Activated T-cell treated with anti-CD3 and anti-CD28 coated beads for 48 hours (primary cell): Measurements from ENCODE around the gene GNRHR.
"Not testable (repeated sequence)": the region's sequence is repeated elsewhere in the genome, so short reads cannot be mapped to it uniquely, and the experiment has no call there.

Source experiments
- DNase-seq: peaks from one replicate; pipeline ENCODE4 v3.0.0-alpha.2; 2020; ENCODE audit warnings: low read depth

Gene GNRHR, protein sequence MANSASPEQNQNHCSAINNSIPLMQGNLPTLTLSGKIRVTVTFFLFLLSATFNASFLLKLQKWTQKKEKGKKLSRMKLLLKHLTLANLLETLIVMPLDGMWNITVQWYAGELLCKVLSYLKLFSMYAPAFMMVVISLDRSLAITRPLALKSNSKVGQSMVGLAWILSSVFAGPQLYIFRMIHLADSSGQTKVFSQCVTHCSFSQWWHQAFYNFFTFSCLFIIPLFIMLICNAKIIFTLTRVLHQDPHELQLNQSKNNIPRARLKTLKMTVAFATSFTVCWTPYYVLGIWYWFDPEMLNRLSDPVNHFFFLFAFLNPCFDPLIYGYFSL

DNA sequence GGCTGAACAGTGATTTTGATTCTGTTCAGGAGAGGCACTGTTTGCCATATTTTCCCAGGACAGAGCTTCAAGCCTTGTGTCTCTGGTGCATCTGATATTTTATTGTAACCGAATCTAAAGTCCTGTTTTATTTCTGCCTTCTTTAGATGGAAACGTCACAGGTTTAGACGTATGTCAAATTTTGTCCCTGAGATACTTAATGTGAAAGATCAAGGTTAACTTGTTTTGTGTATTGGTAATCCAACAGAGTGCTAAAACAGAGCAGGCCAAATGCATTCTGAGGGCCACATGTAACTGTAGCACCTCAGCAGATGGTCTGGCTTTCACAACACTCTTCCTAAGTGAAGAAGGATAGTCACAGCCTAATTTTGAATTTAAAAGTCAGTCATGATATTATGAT lies at the start of gene GNRHR:
GNRHR (minus strand) TSS at position 101 of the 400 bp plus-strand sequence; CDS start at position 48, 53 bp downstream.
- DNase-seq = no peak

DNA sequence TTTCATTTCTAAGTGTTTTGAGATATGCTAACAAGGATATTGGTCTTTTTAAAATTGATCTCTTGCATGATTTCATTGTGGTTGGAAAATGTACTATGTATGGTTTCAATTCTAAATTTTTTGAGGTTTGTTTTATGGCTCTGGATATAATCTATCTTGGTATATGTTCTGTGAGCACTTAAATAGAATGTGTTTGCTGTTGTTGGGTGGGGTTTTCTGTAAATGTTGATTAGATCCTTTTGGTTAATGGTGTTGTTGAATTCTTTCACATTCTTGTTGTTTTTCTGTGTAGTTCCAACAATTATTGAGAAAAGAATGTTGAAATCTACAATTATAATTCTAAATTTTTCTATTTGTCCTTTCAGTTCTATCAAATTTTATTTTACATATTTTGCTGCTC lies 42.6 kb upstream of the GNRHR start:
- DNase-seq = no peak

DNA sequence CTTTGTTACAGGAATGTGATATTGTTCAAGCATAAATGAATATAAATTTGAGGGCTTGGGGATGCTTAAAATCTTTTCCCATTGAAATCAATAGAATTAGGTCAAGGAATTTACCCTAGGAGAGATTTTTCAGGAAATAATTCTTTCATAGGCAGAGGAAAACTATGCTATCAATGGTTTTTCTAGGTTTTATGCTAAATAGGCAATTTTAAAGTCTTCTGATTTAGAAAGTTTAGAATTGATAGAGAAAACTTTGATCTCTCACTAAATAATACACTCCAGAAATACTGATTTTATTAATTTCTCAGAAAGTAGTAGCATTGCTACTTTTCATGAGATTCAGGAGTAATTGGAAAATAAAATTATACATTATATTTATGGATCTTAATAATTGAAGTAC lies 36.5 kb upstream of the GNRHR start:
- no peak for DNase-seq

DNA sequence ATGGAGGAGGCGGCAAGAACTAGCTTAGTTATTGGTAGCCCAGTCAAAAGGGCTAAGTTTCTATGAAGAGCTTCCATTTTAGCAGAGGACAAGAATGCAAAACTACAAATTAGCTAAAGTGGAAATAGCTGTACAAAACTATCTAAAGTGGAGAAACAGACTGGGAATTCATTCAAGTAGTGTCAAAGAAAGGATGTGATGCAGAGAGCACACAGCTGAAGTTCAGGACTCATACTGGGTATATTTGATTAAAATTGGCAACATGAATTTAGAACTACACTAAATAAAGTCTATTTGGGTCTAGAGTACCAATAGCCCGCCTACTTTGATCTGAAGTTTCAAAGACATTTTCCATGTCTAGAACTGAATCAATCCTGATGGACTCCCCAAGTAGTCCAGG lies 33.1 kb upstream of the GNRHR start:
- DNase-seq = no peak

DNA sequence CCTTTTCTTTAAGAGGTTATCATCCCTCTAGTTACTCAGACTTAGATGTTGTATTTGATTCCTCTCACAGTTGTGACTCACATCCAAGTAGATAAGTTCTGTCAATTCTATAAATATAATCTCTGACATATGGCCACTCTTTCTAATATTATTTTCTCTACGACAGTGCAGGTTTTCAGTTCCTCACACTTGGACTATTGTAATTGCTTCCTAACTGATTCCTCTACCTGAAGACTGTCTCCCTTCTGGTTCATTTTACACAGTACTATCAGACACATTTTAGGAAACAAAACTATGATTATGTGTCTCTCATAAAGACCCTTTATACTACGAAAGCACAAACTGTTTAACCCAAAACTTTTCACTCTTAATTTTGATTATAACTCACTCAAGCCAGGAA lies 31.3 kb upstream of the GNRHR start:
- no peak for DNase-seq

DNA sequence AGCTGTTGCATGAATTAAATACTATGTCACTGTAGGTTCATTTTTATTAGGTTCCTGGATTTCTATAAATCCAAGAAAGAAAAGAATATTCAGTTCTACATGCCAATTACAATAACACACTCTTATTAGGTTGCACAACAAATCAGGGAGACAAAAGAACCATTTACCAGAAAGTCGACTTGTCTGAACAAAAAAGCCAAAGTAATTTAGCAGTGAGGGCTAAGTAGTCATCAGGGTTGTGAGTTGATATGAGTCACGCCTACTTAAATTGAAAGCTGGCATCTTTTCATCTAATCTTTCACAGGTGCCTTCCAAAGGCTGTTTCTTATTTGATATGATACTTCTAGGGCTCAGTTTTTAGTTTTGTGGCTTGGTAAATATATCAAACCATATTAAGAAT lies 25.4 kb upstream of the GNRHR start:
- DNase-seq = no peak

DNA sequence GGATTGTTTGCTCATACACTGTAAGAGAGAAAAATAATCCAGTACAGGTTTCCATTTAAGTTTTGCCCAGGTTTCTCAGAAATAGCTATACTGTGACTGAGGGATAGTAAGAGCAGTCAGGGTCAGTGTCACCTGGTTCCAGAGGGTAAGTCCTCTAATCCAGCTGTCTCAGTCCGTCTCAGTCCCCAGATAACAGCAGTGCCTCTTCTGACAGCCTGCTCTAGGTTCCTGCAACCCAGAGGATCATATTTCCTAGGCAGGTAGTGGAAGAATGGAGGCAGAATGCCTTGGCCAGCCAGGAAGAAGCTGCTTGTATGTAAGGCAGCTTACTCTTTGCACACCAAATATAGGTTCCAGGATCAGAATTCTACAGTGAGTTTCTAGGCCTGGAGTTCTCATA lies 22.6 kb upstream of the GNRHR start:
- no peak for DNase-seq

DNA sequence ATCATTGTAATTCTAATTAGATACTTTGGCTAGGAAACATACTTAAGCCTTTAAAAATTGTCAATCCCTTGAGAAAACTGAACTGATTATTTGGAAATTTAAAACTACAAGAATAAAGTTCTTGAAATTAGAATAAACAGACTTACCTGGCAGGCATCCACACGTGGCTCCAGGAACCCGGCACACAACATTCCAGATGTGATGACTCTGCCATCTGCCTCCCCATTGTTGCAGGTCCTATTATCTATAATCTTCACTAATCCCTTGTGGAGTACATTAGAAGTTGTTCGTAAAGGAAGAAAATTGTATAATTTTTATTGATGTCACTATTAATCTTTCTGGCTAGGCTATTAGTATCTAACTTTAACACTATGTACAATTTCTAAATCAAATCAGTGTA lies 16.2 kb upstream of the GNRHR start:
- DNase-seq = no peak

DNA sequence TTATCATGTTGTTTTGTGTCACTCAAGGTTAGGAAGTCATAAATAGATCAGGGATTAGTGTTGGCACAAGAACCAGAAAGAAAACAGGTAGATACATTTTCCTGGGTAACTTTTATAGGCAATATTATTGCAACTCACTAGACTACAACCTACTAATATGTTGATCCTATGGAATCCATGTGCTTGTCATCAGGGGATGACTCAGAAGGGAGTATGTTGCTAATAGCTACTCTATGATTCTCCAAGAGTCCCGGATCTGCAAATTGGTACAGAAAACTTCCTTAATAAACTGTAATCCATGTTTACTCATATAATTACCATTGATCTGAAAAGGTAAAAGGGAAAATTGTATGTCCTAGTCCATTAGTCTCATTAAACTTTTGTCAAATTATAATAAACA lies 11.7 kb upstream of the GNRHR start:
- no peak for DNase-seq

DNA sequence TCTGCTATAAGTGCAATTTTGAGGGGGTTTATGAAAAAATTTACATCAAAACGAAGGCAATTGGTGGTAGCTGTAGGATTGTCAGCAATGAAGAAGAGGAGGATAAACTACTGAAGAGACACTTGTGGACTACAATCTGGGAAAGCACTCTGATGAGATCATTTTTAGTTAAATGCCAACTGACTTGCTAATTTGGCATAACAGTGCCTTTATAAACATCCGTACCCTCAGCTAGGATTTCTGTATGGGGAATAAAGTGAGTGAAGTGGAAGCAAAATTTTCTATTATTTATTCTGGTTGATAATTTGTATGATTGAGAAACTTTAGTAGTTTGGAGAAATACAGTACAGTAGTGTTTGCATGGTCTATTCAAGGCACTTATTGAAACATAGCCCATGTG lies 11.2 kb upstream of the GNRHR start:
- DNase-seq = no peak

DNA sequence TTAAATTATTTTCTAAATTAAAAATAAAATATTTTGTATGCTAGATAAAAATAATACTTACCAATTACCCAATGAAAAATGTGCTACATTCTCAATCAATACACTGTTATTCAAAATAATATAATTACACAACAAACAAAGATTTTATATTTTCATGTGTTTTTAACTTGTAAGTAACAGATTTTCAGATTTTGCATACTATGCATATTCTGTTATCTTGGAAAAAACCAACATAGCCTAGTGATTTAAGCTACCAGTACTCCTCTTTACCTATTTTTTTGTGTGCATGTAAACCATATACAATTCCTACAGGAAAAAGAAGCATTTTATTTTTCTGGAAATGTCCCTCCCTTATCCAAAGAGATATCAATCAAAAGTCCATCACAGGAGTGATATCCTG lies 10.0 kb upstream of the GNRHR start:
- no peak for DNase-seq

DNA sequence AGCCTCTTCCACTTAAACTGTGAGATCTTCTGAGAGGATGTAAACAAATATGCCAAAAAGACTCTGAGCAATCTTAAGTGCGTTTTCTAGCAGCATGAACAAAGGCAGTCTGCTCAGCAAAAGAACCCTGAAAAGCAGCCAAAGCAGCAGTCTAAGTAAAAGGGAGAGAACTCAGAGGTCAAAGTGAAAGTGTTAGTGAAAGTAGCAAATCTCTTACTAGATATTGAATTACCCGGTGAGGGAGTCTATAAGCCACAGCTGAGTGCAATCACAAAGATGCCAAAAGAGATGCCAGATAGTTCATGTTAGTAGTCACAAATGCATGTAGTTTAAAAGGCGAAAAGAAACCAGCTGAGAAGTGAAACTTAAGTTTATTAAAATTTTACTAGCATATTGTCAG lies 7.9 kb upstream of the GNRHR start:
- no peak for DNase-seq

DNA sequence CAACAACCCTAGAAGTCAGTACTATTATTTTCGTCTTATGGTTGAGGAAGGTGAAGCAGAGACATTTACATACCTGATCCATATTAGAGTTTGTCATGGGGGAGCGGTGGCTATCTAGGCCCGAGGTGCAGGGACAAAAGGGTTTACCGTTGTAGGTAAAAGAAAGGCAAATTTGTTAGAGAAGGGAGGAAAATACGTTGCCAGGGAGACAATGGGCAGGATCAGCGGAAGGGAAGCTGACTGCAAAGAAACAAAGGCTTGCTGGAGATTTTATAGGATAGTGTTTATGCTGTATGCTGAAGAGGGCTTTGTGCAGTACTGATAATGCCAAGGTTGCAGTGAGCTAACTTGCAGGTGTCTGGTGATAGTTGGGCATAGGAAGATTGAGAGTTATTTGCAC lies 2.8 kb upstream of the GNRHR start:
- DNase-seq = not testable (repeated sequence)

DNA sequence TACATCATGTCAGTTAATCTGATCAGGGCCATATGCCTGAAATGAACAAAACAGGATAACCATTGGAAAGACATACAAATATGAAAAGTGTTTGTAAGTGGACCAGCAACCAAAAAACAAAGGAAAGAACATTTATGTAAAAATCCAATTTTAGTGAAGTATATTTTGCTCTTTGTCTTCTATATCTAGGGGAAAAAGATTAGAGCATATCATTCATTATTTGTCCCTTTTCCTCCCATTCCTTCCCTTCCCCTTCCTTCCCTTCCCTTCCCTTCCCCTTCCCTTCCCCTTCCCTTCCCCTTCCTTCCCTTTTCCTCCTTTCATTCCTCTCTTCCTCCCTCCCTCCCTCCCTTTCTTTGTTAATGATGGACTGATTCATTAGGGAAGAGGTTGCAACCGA lies 1.8 kb upstream of the GNRHR start:
- no peak for DNase-seq

DNA sequence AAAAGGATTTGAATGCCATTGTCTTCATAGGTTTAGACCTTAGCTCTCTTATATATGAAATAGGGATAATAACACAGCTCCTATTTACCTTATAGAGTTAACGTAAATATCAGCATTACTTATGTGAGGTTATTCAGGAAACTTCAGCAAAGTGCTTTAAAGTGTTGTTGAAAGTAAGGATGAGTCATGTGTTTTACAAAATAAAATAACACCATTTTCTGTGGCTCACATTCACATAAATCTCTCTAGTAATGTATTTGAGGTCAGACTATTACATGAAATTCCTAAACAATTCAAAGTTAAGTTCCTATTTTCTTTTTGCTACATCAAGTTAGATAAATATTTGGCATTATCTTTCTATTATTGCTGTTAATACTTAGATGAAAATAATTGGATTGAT lies 2.9 kb downstream of the GNRHR start:
- DNase-seq = no peak

DNA sequence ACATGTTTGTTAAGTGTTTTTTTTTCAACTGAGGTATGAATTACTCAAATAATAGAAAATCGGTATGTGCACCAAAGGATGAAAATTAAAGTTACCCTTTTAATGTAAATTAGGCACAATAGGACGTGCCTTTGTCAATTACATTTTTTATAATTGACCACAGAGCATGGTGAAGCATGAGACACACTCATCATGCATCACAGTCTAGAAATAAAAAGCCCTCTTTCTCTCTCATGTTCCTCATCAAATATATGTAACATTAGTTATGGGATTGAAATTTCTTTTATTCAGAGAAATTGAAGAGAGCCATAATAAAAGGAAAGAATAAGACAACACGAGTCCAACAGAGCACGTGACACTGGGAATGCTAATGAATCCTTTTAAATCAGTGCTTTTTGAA lies 3.5 kb downstream of the GNRHR start:
- no peak for DNase-seq

DNA sequence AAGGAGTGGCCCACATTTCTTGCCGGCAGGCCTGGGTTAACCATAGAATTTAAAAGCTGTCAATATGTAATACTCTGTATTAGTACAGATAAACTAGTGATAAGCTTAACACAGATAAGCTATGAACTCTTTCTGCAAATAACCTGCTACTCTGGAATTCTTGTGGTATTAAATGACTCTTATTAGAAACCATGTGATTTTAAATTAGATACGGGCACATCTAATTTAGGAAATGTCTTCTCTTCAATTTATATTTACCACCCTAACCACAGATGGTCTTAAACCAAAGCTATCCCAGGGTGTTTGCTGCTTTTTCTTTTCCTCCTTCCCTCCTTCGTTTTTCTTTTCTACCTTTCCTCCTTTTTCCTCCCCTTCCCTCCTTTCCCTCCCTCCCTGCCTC lies 4.9 kb downstream of the GNRHR start:
- no peak for DNase-seq

DNA sequence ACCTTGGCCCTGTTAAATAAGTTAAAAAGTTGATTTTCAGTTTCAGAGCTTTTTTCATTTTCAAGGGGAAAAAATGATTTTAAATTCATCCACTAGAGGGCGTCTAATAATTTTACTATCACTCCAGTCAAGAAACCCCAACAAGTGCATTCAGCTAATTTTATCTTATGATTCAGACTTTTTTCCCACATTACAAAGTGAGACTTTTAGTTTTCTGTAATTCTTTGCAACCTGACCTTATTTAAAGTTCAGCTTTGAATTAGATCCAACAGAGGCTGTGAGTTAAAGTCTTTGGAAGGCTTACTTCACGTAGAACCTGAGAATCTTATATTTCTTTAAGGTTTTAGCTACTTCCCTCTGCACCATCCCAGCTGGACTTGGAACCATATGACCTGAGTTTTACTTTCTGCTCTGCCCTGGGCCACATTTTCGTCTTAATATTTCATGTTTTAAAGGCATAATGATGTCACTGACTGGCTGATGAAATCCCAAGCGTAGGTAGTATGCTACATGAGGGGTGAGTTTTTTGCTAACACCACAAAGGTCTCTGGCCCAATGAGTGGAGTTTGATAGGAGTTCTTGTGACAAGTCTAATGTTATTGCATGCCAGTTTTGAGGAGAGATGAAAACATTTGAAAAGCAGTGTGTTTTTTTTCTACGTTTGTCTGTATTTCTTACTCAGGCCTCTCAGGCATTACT lies 7.2 kb downstream of the GNRHR start:
- no peak for DNase-seq

DNA sequence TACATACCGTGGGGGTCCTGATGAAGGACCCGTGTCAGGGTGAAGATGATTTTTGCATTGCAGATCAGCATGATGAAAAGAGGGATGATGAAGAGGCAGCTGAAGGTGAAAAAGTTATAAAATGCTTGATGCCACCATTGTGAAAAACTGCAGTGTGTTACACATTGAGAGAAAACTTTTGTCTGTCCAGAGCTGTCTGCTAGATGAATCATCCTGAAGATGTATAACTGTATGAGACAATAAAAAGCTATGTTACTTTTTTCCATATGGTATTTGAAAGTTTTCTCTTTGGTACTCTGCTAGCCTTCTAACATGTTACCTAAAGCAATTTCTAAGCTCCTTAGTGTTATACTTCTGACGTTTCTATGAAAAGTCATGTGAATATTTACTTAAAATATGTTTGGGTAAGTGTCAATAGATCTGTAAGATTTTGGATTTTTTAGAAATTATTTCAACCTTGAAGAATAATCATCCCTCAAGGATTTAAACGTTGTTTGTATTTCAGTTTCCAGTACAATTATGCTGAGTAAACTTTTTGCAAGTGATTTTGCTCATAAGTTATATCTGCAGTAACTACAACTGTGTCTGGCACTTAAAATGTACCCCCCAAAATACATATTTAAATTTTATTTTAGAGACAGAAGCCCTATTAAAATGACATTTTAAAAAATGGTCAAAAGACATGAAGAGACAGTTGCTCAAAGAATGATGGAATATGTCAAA lies 9.5 kb downstream of the GNRHR start:
- no peak for DNase-seq

DNA sequence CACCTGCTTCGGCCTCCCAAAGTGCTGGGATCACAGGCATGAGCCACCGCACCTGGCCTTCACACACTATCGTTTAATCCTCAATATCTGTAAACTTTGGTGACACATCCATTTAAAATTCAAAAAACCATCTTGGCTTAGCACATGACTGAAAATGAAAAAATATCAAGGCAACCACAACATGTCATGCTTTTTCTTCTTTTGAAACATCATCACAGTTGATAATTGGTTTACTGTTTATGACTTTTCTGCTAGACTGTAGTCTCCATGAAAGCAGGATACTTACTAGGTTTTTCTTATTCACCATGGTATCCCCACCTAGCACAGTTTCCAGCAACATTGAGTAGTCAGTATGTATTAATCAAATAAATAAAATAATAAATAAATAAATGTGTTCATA lies 11.0 kb downstream of the GNRHR start:
- DNase-seq = no peak

DNA sequence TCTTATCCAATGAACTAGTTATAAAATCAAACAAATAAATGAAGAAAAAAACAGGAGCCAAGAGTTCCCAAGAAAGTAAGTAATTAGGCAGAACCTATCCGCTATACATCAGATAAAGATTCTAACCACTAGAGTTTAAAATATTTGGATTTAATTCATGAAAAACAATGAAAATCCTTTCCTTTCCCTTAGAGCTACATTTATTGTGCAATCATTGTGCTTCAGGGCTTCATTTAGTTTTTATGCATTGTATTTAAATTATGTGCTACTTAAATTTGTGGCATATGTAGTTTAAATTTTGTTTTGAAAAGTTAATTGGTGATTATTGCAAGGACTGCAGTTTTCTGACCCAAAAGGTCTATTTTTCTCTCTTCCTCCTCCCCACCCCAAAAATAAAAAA lies 17.9 kb downstream of the GNRHR start:
- no peak for DNase-seq

DNA sequence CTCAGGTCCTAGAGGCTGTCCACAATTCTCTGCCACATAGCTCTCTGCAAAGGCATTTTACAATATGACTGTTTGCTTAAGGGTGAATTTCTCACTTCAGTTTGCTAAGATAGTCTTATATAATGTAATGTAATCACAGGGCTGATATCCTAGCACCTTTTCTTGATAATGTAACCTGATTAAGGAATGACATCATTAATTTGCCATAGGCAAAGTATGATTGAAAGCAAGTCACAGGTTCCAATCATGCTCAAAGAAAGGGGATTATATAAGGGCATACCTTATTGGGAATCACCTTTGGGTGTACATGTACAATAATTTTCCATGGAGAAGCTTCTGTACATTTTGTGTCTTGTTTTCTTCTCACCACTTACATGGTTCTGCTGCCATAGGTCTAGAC lies 18.9 kb downstream of the GNRHR start:
- no peak for DNase-seq

DNA sequence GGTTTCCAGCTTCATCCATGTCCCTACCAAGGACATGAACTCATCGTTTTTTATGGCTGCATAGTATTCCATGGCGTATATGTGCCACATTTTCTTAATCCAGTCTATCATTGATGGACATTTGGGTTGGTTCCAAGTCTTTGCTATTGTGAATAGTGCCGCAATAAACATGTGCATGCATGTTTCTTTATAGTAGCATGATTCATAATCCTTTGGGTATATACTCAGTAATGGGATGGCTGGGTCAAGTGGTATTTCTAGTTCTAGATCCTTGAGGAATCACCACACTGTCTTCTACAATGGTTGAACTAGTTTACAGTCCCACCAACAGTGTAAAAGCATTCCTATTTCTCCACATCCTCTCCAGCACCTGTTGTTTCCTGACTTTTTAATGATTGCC lies 23.7 kb downstream of the GNRHR start:
- not testable (repeated sequence) for DNase-seq
